HG02943 (cell line): ENCODE measurements around the gene CARD9.
"Not testable (repeated sequence)": the region's sequence is repeated elsewhere in the genome, so short reads cannot be mapped to it uniquely, and the experiment has no call there.

Experiments
- ATAC-seq: cut with Tn5 transposase; IDR thresholded peaks from one replicate; pipeline ENCODE4 v1.9.1; 2021; ENCODE audit warnings: mild to moderate bottlenecking, low read depth, moderate library complexity; ENCODE audit not compliant: unreplicated experiment

The CARD9 gene, protein sequence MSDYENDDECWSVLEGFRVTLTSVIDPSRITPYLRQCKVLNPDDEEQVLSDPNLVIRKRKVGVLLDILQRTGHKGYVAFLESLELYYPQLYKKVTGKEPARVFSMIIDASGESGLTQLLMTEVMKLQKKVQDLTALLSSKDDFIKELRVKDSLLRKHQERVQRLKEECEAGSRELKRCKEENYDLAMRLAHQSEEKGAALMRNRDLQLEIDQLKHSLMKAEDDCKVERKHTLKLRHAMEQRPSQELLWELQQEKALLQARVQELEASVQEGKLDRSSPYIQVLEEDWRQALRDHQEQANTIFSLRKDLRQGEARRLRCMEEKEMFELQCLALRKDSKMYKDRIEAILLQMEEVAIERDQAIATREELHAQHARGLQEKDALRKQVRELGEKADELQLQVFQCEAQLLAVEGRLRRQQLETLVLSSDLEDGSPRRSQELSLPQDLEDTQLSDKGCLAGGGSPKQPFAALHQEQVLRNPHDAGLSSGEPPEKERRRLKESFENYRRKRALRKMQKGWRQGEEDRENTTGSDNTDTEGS

DNA sequence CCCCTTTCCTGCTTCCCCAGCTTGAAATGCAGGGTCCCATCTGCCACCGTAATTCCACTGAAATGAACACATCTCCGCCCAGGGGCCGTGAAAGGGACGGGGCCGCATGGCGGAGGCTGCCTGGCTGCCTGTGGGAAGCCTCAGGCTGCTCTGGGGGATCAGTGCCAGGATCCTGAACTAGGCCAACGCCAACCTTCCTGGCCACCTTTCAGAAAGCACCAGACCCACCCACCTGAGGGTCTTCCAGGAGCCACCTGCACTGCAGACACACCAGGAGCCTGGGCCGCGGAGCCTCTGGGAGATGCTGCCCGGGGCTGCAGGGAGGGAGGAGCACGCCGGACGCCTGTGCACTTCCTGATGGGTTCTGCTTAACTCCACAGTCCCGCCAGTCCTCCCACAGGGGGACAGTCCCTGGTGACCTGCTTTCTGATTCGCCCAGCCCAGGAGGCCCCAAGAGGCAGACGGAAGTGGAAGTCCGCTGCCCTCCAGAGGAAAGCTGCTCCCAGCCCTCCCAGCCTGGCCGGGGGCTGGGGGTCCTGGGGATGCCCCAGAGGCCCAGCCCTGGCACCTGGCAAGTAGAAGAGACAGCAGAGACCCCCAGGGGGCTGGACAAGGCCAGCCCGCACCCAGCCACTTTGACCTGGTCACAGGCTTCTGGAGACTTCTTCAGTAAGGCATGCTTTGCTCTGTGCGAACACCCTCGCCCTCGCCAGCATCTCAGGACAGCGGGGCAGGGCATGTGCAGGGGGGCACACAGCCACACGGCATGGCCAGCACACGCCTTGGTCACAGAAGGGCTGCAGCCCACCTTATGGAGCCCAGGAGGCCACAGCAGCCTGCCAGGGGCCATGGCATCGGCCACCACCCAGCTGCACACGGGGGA lies at the start of gene CARD9:
CARD9 (minus strand) TSS at position 370 of the 883 bp plus-strand sequence. CDS start 1,591 bp downstream, outside the sequence.
- no peak for ATAC-seq

DNA sequence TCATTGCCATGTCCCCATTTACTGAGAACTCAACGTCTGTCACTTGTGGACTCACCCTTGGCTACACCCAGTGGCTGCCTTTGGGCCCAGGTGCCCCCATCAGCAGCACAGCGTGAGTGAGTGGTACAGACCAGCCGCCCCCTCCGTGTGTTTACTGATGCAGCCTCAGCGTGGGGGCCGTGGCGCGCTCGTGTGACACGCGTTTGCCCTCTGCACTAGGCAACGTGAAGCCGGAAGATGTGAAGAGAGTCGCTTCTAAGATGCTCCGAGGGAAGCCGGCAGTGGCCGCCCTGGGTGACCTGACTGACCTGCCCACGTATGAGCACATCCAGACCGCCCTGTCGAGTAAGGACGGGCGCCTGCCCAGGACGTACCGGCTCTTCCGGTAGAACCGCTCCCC lies 49.4 kb upstream of the CARD9 start:
- ATAC-seq, result no peak

DNA sequence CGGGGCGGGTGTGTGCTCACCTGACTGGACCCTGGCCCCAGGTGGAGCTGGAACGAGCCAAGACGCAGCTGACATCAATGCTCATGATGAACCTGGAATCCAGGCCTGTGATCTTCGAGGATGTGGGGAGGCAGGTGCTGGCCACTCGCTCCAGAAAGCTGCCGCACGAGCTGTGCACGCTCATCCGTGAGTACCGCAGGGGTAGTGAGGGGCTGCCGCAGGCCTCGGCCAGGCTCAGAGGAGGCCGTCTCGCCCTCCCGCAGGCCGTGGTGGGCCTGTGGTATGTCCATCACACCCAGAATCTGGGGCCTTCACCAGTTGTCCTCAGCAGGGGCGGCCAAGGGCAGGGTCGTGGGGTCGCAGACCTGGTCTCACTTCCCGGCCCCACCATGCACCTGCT lies 48.3 kb upstream of the CARD9 start:
- ATAC-seq, result no peak

DNA sequence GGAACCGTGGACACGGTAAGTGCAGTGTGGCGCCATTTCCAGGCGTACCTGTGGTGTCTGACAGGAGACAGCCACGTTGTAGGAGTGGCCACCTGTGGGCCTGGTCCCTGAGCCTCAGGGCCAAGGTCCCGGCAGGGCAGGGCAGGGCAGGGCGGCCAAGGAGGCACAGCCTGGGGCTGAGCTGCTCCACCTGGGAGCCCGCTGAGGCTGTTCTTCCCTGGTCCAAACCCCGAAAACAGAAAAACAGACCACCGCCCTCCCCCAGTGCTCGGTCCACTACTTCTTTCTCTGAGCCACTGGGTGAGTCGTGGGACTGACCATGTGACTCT lies 45.6 kb upstream of the CARD9 start:
- ATAC-seq, result no peak

DNA sequence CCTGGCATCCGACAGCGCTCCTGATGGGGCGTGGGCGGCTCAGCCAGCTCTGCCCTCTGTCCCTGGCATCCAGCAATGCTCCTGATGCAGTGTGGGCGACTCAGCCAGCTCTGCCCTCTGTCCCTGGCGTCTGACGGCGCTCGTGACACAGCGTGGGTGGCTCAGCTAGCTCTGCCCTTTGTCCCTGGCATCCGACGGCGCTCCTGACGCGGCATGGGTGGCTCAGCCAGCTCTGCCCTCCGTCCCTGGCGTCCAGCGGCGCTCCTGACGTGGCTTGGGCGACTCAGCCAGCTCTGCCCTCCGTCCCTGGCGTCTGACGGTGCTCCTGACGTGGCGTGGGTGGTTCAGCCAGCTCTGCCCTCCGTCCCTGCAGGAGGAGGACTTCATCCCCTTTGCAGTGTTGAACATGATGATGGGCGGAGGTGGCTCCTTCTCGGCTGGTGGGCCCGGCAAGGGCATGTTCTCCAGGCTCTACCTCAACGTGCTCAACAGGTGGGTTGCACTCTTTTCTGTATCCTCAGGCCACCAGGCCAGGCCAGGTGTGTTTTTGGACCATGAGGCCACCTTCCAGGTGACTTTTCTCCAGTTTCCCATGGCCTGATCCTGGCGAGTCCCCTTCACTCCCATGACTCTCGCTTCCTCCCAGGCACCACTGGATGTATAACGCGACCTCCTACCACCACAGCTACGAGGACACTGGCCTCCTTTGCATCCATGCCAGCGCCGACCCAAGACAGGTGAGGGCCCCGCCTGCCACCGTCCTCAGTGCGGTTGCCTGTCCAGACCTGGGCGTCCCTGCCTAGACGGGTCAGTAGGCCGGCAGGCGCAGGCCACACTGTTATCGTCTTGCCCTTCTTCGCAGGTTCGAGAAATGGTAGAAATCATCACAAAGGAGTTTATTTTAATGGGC lies 45.0 kb upstream of the CARD9 start:
- no peak for ATAC-seq

DNA sequence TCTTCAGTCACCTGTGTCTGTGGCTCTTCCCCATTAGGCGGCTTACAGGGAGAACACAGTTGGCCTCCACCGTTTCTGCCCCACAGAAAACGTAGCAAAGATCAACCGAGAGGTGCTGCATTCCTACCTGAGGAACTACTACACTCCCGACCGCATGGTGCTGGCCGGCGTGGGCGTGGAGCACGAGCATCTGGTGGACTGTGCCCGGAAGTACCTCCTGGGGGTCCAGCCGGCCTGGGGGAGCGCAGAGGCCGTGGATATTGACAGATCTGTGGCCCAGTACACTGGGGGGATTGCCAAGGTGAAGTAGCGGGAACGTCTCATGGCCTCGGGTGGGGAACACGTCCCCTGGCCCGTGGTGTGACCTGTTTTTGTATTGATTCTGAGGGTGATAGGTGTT lies 43.4 kb upstream of the CARD9 start:
- no peak for ATAC-seq

DNA sequence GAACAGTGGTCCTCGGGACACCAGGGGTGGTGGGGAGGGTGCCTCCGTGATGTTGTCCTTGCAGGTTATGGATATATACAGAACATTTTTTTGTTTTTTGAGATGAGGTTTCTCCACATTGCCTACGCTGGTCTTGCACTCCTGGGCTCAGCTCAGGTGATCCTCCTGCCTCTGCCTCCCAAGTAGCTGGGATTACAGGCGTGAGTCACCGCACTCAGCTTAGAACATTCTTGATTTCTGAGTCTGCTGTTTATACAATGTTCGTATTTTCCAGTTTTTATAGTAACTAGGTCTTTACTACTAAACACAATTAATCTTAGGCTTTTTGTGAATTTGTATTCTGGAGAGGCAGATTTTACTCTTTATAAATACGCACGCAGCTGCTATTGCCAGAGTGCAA lies 43.0 kb upstream of the CARD9 start:
- no peak for ATAC-seq

DNA sequence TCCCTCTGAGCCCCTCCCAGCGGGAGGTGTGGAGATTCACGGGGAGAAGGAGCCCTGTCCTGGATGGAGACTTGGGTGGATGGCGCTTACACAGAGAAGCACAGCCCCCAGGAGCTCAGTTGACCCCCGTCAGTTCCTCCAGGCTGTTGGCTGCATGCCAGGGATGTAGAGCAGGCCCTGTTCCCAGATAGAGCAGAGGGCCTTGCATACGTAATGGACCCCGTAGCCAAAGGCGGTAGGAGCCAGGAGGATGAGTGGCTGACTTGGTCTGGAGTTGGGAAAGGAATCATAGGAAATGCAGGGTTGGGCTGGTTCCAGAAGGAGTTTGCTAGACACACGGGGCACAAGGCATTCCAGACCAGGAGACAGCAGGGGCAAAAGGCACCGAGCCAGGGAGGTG lies 39.5 kb upstream of the CARD9 start:
- ATAC-seq, result no peak

DNA sequence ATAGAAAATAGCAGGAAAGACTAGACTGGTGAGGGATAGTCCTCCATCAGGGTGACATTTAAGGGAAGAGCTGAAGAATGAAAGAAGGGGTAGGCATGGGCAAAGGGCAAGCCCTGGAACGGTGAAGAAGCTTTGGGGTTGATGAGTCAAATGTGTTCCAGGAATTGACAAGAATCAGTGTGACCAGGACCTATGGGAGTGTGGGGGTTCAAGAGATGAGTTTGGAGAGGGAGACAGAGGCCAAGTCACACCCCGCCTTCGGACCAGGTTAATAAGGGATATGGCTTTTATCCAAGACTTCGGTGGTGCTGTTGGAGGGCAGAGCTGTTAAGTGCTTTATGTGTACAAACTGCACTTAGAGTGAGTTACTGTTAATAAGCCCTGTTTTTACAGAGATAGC lies 37.9 kb upstream of the CARD9 start:
- no peak for ATAC-seq

DNA sequence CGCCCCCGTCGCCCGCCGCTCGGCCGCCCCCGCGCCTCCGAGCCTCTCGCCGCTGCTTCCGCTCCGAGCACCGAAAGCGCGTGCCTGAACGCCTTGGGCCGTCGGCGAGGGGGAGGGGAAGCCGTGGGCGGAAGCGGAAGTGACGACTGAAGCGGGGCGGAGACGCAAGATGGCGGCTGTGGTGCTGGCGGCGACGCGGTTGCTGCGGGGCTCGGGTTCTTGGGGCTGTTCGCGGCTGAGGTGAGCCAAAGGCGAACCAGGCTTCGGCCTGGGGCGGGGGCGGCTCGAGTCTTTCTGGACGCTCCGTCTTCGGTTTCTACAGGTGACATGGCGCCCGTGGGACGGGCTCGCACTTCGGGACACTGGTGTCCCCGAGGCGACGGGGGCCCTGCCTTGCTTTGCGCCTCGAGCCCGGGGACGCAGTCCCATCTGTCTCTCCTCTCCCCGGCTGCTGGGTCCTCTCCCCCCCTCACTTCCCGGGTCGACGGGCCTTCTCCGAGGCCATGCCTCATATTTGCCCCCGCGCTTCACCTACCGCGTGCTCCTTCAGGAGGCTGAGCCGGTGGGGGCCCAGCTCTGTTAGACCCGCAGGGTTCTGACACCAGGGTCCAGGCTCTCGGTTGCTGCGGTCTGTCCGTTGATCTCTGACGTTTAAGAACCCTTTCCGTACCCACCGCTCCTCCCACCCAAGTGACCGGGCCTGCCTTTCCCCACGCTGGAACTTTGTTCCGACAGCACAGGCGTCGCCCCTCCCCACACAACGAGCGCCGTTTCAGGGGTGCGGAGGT lies 37.2 kb upstream of the CARD9 start, which contains the start of the genes ENTR1 and PMPCA:
ENTR1 (minus strand) TSS at position 115 of the 788 bp plus-strand sequence. CDS start 217 bp downstream, outside the sequence.
PMPCA (plus strand) TSS at position 159 of the 788 bp plus-strand sequence; CDS start at position 170, 11 bp downstream.
- peak; percentile 62 for ATAC-seq

DNA sequence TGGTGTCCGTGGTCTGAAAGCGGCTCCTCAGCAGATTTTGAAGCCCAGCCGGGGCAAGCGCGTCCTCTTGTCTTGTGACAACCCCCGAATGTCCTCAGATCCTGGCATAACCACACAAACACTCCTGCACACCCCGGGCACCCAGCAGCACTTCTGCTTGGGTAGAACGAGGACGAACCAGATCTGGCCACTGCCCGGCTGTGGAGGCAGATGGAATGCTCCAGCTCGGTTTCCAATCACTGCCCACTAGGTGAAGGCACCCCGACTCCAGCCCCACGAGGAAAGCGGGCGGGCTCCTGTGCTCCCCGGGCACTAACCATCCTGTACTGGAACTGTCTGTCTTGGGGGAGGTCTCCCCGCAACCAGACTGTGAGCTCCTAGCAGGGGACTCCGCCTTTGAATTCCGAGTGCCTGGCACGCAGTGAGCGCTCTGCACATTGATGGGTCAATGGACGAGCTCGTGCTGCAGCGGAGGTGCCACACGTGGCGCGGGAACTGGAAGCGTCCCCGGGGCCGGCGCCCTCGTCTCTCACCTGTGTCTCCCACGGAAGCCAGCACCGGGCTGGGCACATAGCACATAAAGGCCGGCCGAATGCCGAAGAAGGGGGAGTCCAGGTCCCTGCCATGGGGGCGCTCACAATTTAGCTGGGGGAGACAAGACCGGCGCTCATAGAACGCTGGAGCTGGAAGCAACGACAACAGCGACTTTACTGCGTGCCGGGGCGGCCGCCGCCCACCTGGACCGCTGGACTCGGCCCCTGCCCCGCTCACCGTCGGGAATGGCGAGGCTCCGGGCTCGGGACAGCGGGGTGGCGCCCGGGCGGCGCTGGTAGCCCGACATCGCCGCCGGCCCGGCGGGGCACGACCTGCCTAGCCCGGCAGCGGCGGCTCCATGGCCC lies 36.3 kb upstream of the CARD9 start:
- ATAC-seq, result no peak

DNA sequence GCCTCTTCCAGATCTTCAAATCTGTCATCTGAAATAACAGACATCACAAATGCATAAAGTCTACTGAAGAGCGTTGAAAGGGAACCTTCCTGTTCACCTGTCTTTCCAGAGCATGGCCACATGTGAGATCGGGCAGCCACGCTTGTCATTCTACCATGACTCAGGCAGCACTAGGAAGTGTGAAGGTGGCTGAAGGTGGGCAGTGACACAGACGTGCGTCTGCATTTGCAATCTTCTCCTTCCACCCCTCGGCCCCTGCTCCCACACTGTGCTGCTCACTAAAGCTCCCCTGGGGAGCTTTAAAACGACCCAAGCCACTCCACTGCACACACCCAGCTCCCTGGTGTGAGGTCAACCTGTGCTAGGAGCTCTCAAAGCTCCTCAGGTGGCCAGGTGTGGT lies 34.4 kb upstream of the CARD9 start:
- ATAC-seq, result no peak

DNA sequence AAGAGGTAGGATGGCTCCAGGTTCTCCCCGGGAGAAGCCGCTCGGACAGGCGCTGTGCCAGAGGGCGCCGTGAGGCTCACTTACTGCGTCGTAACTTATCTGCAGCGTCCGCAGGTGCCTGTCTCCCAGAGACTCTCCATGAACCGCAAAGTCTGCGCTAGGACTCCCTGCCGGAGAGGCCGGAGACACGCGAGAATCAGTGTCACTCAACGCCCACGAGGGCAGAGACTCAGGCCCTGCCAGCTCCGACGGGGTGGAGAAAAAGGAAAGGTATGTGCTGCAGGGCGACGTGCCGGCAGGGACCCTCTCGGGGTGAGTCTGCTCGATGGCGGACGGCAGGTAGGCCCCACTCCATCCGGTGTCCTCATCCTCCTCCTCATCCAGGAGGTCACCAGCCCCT lies 33.6 kb upstream of the CARD9 start:
- ATAC-seq, result not testable (repeated sequence)

DNA sequence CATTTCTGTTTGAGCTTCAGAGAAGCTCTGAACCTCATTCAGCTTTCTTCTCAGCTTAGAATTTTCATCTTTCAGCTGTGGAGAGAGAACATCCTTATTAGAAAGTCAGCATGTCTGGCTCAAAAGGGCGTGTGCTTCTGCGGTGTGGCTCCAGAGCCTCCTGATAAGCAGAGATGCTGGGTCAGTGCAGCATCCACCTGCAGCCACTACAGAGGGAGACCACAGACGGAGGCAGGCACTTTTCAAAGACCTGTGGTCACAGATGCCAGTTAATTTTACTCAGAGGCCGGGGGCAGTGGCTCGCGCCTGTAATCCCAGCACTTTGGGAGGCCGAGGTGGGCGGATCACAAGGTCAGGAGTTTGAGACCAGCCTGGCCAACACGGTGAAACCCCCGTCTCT lies 32.4 kb upstream of the CARD9 start:
- not testable (repeated sequence) for ATAC-seq

DNA sequence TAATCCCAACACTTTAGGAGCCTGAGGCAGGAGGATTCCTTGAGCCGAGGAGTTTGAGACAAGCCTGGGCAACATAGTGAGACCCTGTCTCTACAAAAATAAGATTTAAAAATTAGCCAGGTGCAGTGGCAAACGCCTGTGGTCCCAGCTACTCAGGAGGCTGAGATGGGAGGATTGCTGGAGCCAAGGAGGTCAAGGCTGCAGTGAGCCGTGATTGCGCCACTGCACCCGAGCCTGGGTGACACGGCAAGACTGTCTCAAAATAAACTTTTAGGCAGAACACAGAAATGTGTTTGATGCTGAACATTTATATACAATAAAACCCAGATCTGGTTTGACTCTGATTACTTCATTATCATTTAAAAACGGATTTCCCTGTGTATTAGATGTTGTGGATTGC lies 32.0 kb upstream of the CARD9 start:
- ATAC-seq, result no peak

DNA sequence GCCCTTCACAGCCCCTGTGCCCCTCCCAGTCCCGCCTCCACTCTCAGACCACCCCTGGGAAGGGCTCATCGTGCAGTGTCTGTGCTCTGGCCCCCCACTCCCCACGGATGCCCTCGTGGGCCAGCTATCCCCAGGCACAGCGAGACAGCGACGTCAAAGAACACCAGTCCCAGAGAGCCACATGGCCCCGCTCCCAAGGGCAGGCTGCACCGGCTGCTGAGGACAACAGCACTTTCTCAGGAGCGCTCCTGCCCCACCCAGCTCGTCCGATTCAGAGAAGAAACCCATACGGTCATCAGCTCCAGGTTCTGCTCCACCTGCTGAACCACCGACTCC lies 31.3 kb upstream of the CARD9 start:
- ATAC-seq, result no peak

DNA sequence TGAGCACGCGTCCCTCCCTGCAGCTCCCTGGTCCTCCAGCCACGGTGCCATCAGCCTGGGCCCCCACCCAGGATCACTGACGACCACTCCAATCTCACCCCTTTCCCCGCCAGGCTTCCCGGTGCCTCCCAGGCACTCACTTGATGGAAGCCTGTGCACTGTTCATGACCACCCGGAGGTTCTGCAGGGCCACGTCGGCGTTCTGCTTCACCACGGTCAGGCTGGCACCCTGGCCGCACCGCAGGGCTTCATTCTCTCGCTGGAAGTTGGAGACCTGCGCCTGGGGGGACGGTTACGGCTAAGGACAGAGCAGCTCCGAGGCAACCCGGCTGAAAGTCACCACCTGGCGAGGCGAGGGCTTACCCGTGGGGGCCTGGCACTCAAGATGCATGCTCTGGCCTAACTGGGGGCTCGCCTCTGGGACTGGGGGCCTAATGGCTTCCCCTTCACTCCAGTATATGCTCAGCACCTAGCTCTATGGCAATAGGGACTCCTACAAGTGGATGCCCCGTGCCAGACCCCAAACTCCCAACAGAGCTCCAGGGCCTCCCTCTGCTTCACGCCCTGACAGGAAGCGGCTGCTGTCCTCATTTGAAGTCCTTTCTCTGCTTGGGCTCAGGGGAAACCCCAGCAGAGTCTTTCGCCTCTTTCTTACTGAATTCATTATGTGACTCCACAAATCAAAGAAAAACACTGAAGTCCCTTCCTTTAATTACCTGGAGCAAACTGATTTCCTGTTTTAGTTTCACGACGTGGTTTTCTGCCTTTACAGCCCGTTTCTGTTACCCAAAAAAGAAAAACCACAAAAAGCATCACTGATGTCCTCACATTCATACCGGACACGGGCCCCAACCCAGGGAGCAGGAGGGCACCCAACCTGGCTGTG lies 30.7 kb upstream of the CARD9 start:
- ATAC-seq, result no peak

DNA sequence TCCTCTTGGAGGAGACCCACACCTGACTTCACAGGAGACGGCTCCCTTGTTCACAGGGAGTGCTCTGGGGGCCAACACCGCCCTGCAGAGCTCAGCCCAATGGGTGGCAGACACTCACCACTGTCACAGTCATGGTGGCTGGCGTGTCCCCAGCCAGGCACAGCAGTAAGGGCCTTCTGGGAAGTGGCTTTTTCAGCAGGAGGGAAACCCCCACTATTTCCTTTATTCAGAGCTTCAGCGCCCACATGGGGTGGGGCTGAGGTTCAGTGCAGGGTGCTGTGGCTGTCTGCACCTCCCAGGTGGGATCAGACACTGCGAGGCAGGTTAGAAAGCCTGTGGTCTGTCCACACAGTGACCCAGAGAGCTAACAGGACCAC lies 30.1 kb upstream of the CARD9 start:
- ATAC-seq, result no peak
